Colonic mucosa (tissue), 4 donors: ENCODE data around the gene SWI5. TPM values are rescaled to one million over a fixed set of nuclear protein-coding genes. Genes with fewer than 3 reads are reported as not detected.
A peak's percentile ranks its signal among the peaks of the same experiment; 100 is the strongest.

Experiments
- DNase-seq: peaks from one replicate; pipeline ENCODE4 v3.0.0-alpha.2; 2020
- H3K27ac ChIP-seq: fragments of 200-600 bp; one replicate; pipeline ENCODE4 v1.8.0; 2021
- H3K27me3 ChIP-seq: fragments of 200-600 bp; one replicate; pipeline ENCODE4 v1.8.0; 2021
- H3K36me3 ChIP-seq: fragments of 200-600 bp; one replicate; pipeline ENCODE4 v1.8.0; 2021
- H3K4me1 ChIP-seq: fragments of 200-600 bp; one replicate; pipeline ENCODE4 v1.8.0; 2021; ENCODE audit warnings: mild to moderate bottlenecking
- H3K4me3 ChIP-seq: fragments of 200-600 bp; one replicate; pipeline ENCODE4 v1.8.0; 2021
- H3K9ac ChIP-seq, 2 donors: one replicate each; pipeline ENCODE4 v1.7.0; 2013; ENCODE audit warnings: control low read depth in 2 of 2, low read depth in 2 of 2, low read length in 2 of 2
- H3K9me3 ChIP-seq: fragments of 200-600 bp; one replicate; pipeline ENCODE4 v1.8.0; 2021
- intact Hi-C: fragments of 100-400 bp; cut with DNase I; formaldehyde crosslinking; loops from one replicate; pipeline ENCODE4 v1.14.1; 2022
- total RNA-seq, 2 donors: library from RNA; stranded (reverse); fragmentation: NEBNext Ultra II Directional in 1 of 2; extraction: Animal tissue kit (Norgen Biotek cat#: 25700) in 1 of 2; gene quantifications; one replicate each; pipeline ENCODE4 v1.2.1, GENCODE V29; 2021
- TF ChIP-seq, protein P1 (sequence below): fragments of 200-600 bp; IDR thresholded peaks from one replicate; pipeline ENCODE4 v1.8.0; 2022; ENCODE audit warnings: antibody characterized with exemption, mild to moderate bottlenecking
- donor health status: healthy.
- donor health status: DM: no; HTN: no; CAD: no.
- donor health status: DM: no; HTN: no; CAD: no.

SWI5 gene
- total RNA-seq, 2 donors from 2014 or later: 14.4 to 24.2 TPM

DNA sequence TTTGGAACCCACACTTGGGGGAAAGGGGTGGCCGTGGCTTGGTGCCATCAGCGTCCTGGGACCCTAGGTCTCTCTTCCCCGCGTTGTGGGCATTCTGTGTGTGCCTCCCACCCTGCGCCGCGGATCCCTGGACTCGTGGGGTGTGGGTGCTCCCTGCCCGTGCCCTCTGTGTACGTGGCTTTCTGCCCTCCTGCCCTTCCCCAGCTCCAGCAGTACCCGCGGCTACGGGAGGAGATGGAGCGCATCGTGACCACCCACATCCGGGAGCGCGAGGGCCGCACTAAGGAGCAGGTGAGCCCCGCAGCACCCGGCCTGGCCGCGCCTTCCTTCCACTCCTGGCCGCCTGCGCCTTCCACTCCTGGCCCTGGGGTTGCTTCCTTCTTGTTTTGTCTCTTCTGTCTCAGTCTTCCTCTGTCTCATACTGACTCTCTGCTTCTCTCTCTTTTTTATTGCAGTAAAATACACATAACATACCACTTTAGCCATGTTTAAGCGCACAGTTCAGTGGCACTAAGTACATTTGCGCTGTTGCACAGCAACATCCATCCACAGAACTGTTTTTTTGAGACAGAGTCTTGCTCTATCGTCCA, 42.2 kb upstream of the SWI5 start:
- Histone ChIP-seq H3K36me3 (no peaks in the 10 kb centered on the region), H3K4me1 (no peaks in the 10 kb centered on the region), H3K27me3 (no peaks in the 10 kb centered on the region), H3K4me3 (no peak overlapping the region), H3K9ac (no peak overlapping the region), H3K27ac (no peak overlapping the region), H3K9me3 (no peaks in the 10 kb centered on the region)
- TF ChIP-seq, protein P1, sequence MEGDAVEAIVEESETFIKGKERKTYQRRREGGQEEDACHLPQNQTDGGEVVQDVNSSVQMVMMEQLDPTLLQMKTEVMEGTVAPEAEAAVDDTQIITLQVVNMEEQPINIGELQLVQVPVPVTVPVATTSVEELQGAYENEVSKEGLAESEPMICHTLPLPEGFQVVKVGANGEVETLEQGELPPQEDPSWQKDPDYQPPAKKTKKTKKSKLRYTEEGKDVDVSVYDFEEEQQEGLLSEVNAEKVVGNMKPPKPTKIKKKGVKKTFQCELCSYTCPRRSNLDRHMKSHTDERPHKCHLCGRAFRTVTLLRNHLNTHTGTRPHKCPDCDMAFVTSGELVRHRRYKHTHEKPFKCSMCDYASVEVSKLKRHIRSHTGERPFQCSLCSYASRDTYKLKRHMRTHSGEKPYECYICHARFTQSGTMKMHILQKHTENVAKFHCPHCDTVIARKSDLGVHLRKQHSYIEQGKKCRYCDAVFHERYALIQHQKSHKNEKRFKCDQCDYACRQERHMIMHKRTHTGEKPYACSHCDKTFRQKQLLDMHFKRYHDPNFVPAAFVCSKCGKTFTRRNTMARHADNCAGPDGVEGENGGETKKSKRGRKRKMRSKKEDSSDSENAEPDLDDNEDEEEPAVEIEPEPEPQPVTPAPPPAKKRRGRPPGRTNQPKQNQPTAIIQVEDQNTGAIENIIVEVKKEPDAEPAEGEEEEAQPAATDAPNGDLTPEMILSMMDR: no peak
- DNase-seq: no peak
- intact Hi-C loops: no loop called here

DNA sequence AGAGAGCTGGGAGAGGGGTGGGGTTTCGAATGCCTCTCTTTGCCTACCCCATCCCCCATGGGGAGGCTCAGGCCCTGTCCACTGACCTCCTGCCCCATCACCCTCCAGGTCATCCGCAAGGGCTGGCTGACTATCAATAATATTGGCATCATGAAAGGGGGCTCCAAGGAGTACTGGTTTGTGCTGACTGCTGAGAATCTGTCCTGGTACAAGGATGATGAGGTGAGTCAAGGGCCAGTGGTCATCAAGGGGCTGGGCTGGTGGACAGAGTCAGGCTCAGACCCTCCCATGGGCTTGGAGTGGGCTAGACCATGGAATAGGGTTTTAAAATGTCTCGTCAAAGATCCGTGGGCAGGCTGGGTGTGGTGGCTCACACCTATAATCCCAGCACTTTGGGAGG, 34.0 kb upstream of the SWI5 start:
- intact Hi-C loops: no loop called here
- H3K27ac ChIP-seq: no peak overlapping the region
- H3K27me3 ChIP-seq: no peaks in the 10 kb centered on the region
- H3K9me3 ChIP-seq: no peaks in the 10 kb centered on the region
- H3K36me3 ChIP-seq: no peaks in the 10 kb centered on the region
- H3K4me1 ChIP-seq: no peaks in the 10 kb centered on the region
- TF ChIP-seq, protein P1: no peak
- no peak for DNase-seq
- H3K9ac ChIP-seq: no peak overlapping the region
- no peak overlapping the region for H3K4me3 ChIP-seq

DNA sequence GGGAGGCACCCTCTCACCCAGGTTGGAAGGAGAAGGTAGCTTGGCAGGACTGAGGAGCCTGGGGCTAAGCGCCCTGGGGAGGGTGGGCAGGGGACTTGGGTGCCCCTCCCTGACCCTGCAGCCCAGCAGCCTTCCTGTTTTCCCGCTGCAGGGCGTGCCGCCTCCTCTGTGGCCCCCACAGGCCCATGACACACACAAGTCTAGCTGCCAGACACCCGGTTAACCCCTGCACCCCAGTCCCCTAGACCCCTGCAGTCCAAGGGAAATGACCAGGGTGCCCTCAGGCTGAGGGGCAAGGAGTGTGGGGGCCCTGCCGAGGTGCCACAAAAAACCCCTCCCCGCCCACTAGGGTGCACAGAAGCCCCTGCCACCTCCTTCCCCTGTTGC, 33.3 kb upstream of the SWI5 start:
- no peak overlapping the region for H3K27ac ChIP-seq

DNA sequence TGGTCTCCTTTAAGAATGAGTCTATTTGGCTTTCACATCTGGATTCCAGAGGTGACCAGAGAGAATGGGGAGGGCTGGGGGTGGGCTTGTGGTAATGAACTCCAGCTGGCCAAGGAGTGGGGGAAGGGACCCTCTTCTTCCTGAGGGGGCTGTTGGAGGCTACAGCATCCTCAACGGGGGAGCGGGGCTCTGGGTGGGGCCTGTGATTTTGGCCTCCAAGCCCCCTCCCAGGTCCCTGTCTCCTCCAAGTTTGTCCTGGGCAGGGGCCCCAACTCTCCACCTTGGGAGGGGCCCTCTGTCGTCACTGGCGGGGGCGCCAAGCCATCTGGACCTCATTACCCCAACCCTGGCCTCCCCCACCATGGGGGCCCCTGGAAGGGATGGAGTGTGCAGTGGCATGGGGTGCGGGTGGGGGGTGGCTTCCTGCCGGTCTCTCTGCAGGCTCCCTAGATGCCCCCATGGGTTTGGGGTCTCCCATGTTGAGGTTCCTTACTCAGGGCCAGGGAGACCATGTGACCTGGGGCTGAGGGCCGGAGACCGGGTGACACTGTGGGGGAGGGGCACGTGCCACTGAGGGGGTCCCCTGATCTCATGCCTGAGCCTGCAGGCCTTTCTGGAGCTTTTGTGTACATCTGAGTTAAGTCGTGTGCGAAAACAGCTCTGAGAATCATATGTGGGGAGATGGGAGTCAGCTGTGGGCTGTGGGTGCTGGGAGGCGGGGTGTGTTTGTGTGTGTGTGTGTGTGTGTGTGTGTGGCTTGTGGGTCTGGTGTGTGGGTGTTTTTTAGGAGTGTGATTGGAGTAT, 32.7 kb upstream of the SWI5 start:
- Histone ChIP-seq H3K4me3 (no peak overlapping the region), H3K9ac (peak overlapping the region in 1 of 2 donors; percentile 58), H3K9me3 (no peaks in the 10 kb centered on the region), H3K4me1 (no peaks in the 10 kb centered on the region), H3K36me3 (no peaks in the 10 kb centered on the region), H3K27me3 (no peaks in the 10 kb centered on the region), H3K27ac (peak overlapping the region; percentile 28)
- TF ChIP-seq, protein P1: no peak
- DNase-seq: no peak
- intact Hi-C loops: no loop called here

More for the DNA sequence above, 33.3 kb upstream of the SWI5 start:
- H3K36me3 ChIP-seq: no peaks in the 10 kb centered on the region
- no peaks in the 10 kb centered on the region for H3K9me3 ChIP-seq
- H3K27me3 ChIP-seq: no peaks in the 10 kb centered on the region
- no peaks in the 10 kb centered on the region for H3K4me1 ChIP-seq
- H3K9ac ChIP-seq: no peak overlapping the region
- intact Hi-C loops: no loop called here
- H3K4me3 ChIP-seq: no peak overlapping the region
- TF ChIP-seq, protein P1: no peak
- no peak for DNase-seq

DNA sequence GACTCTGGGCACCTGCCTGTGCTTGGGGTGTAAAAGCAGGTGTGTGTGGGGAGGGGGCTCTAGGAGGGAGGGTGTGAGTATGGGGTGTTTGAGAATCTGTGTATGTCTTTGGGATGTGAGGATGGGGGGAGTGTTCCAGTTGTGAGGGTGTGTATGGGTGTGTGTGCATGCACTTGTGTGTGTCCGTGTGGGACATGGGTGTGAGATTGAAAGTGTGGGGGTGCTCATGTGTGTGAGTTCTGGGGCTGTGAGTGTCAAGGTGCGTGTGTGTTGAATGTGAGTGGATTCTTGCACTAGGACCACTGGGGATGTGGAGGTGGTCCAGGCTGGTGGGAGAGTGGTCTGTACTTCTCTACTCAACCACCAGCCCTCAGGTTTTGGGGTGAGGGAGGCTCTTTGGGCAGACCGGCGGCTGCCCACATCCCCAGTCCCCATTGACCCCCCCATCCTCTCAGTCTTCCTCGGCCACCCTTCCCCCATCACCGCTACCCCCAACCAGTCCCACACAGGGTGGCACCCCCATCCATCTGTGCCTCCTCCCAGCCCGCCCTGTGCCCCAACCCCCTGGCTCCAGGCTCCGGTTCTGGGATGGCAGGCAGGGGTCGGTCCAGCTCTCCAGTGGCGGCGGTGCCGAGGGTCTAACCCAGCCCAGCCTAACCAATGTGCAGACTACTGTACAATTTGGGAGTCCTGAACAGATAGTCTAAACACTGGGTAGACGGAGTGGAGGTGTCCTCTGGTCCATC, 31.8 kb upstream of the SWI5 start:
- peak overlapping the region; percentile 47 for H3K27ac ChIP-seq

More for the DNA sequence above, 31.8 kb upstream of the SWI5 start:
- Histone ChIP-seq H3K27me3 (no peaks in the 10 kb centered on the region), H3K4me1 (no peaks in the 10 kb centered on the region), H3K4me3 (no peak overlapping the region), H3K36me3 (no peaks in the 10 kb centered on the region), H3K9ac (peak overlapping the region in 1 of 2 donors; percentile 58), H3K9me3 (no peaks in the 10 kb centered on the region)
- TF ChIP-seq, protein P1: no peak
- no peak for DNase-seq
- intact Hi-C loops: no loop called here
